Stimulated activated naive CD4-positive, alpha-beta T cell treated with Interleukin-2 at 50 U/mL for 16 hours (primary cell): ENCODE data around the gene NSUN2.

ENCODE experiments used
- DNase-seq: peaks from one replicate; lab custom pipeline; 2025; lab: John Stamatoyannopoulos, UW

The NSUN2 gene

GRCh38 chr5:6644794-6645241 is 12.0 kb upstream of the NSUN2 start:
- no peak for DNase-seq

- DNase-seq = no peak
Observed at GRCh38 chr5:6642655-6643054, 9.8 kb upstream of the NSUN2 start.

GRCh38 chr5:6638236-6638635 is 5.4 kb upstream of the NSUN2 start:
- DNase-seq = no peak

GRCh38 chr5:6637590-6637989 is 4.7 kb upstream of the NSUN2 start:
- no peak for DNase-seq

GRCh38 chr5:6637022-6637421 is 4.2 kb upstream of the NSUN2 start:
- no peak for DNase-seq

GRCh38 chr5:6636293-6636692 is 3.4 kb upstream of the NSUN2 start:
- no peak for DNase-seq

- DNase-seq = no peak
Observed at GRCh38 chr5:6634788-6635430, 2.1 kb upstream of the NSUN2 start.

- no peak for DNase-seq
Observed at GRCh38 chr5:6634306-6634705, 1.5 kb upstream of the NSUN2 start.

- DNase-seq = no peak
Observed at GRCh38 chr5:6633469-6634245, 813 bp upstream of the NSUN2 start.

- DNase-seq = no peak
Observed at GRCh38 chr5:6632324-6632887, 438 bp downstream of the NSUN2 start.

- no peak for DNase-seq
Observed at GRCh38 chr5:6631441-6631840, 1.4 kb downstream of the NSUN2 start.

GRCh38 chr5:6626508-6626907 is 6.3 kb downstream of the NSUN2 start:
- no peak for DNase-seq

GRCh38 chr5:6623941-6624340 is 8.9 kb downstream of the NSUN2 start:
- DNase-seq = no peak

- no peak for DNase-seq
Observed at GRCh38 chr5:6623228-6623627, 9.6 kb downstream of the NSUN2 start.

GRCh38 chr5:6616632-6617031 is 16.2 kb downstream of the NSUN2 start:
- no peak for DNase-seq

- no peak for DNase-seq
Observed at GRCh38 chr5:6615034-6615815, 17.6 kb downstream of the NSUN2 start.

GRCh38 chr5:6611334-6612256 is 21.2 kb downstream of the NSUN2 start:
- no peak for DNase-seq

GRCh38 chr5:6608016-6608415 is 24.8 kb downstream of the NSUN2 start:
- no peak for DNase-seq

- no peak for DNase-seq
Observed at GRCh38 chr5:6607559-6607936, 25.3 kb downstream of the NSUN2 start.

GRCh38 chr5:6606884-6607558 is 25.8 kb downstream of the NSUN2 start:
- DNase-seq = no peak

- no peak for DNase-seq
Observed at GRCh38 chr5:6604946-6605345, 27.9 kb downstream of the NSUN2 start.
